AG04449 (cell line): ENCODE results near the gene GRB10.

Experiments
- CTCF ChIA-PET: fragments of 350-600 bp; formaldehyde crosslinking; extraction: SDS; loops from one replicate; lab custom pipeline; 2021; ENCODE audit warnings: antibody characterized with exemption; lab: Yijun Ruan, JAX
- POLR2A ChIA-PET: fragments of 400-600, 350-600 bp; formaldehyde crosslinking; extraction: SDS; loops from one replicate; lab custom pipeline; 2020; ENCODE audit warnings: antibody characterized with exemption, inconsistent platforms; lab: Yijun Ruan, JAX
- DNase-seq: peaks from one replicate; pipeline ENCODE4 v3.0.0-alpha.2; 2010; ENCODE audit warnings: low read depth, low spot score
- H3K4me3 ChIP-seq: 2 replicates; pipeline ENCODE4 v1.5.1; 2011; ENCODE audit warnings: low read depth, mild to moderate bottlenecking, control low read depth, low read length
- CTCF ChIP-seq: IDR thresholded peaks from one replicate; pipeline ENCODE4 v1.5.1; 2011; ENCODE audit warnings: mild to moderate bottlenecking, moderate library complexity, low read length, control low read depth, inconsistent platforms; ENCODE audit not compliant: insufficient read depth; ENCODE audit errors: missing control alignments

GRB10 gene

GRCh38 chr7:50721160-50721559, 61.5 kb downstream of the GRB10 start:
- no peak for TF ChIP-seq CTCF
- DNase-seq: no peak
- ChIA-PET CTCF (interaction anchor here (1.1 kb wide), 1 partner anchor 9 kb away, joined by 4 read pairs; no protein-coding TSS in a partner anchor), POLR2A (no interaction called here)
- no peak overlapping the region for H3K4me3 ChIP-seq

GRCh38 chr7:50720295-50720694, 62.4 kb downstream of the GRB10 start:
- DNase-seq: no peak
- H3K4me3 ChIP-seq: no peak overlapping the region
- no peak for TF ChIP-seq CTCF
- ChIA-PET CTCF (interaction anchor here (1.1 kb wide), 1 partner anchor 8 kb away, joined by 4 read pairs; no protein-coding TSS in a partner anchor), POLR2A (no interaction called here)

GRCh38 chr7:50718876-50719275, 63.8 kb downstream of the GRB10 start:
- TF ChIP-seq CTCF: no peak
- DNase-seq: no peak

GRCh38 chr7:50718311-50718710, 64.4 kb downstream of the GRB10 start:
- no peak overlapping the region for H3K4me3 ChIP-seq
- ChIA-PET CTCF (no interaction called here), POLR2A (no interaction called here)
- TF ChIP-seq CTCF: no peak
- DNase-seq: no peak

More at GRCh38 chr7:50718876-50719275, 63.8 kb downstream of the GRB10 start:
- H3K4me3 ChIP-seq: no peak overlapping the region
- POLR2A ChIA-PET: no interaction called here
- CTCF ChIA-PET: no interaction called here

GRCh38 chr7:50717181-50717580, 65.5 kb downstream of the GRB10 start:
- no peak overlapping the region for H3K4me3 ChIP-seq
- no peak for DNase-seq
- TF ChIP-seq CTCF: no peak
- CTCF ChIA-PET: no interaction called here
- POLR2A ChIA-PET: no interaction called here

- TF ChIP-seq CTCF: no peak
- no peak overlapping the region for H3K4me3 ChIP-seq
- CTCF ChIA-PET: interaction anchor here (1.0 kb wide), 1 partner anchor 15 kb away, joined by 3 read pairs; no protein-coding TSS in a partner anchor
- no peak for DNase-seq
- POLR2A ChIA-PET: no interaction called here
These were observed 67.8 kb downstream of the GRB10 start for GRCh38 chr7:50714857-50715256.
